ENCODE data around the gene RABEP2.
A peak's percentile ranks its signal among the peaks of the same experiment; 100 is the strongest.
"Not testable (repeated sequence)": the region's sequence is repeated elsewhere in the genome, so short reads cannot be mapped to it uniquely, and the experiment has no call there.

The RABEP2 gene

DNA sequence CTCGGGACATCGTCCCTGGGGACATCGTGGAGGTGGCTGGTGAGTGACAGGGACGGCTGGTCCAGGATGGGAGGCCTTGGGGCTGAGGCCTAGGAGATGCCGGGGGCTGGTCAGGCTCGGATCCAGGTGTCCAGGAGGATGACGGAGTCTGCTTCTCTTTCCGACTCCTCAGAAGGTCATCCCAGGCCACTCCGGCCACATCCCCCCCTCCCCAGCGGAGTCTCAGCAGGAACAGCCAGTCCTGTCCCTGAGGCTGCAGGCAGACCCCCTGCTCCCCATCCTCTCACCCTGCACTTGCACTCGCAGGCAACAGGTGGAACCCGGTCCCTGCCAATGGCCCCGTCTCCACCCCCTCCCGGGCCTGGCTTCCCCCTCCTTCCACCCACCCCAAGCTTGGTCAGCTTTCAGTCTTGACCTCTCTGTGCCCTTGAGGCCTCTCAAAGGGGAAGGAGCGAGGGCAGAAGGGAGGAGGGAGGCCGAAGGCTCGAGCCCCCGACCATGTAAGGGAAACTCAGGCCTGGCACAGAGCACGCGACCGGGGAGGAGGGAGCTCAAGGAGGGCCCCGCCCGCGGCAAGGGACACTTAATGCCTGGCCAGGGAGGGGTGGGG lies 42.4 kb downstream of the RABEP2 start:
- Histone ChIP-seq H3K4me3 (ENCODE audit: low read depth, low read length) (no peak overlapping the region), H3K36me3 (ENCODE audit: control insufficient read depth, insufficient read depth, low read length) (no peaks in the 10 kb centered on the region), H3K4me1 (ENCODE audit: control insufficient read depth, insufficient read depth, low read length) (peaks cover 11% of the 10 kb centered on the region), H3K9me3 (ENCODE audit: control insufficient read depth, insufficient read depth, low read length) (no peaks in the 10 kb centered on the region), H3K27me3 (ENCODE audit: control insufficient read depth, insufficient read depth, low read length) (peaks cover 8% of the 10 kb centered on the region), H3K9ac (ENCODE audit: low read depth, low read length) (peak overlapping the region; percentile 37)

DNA sequence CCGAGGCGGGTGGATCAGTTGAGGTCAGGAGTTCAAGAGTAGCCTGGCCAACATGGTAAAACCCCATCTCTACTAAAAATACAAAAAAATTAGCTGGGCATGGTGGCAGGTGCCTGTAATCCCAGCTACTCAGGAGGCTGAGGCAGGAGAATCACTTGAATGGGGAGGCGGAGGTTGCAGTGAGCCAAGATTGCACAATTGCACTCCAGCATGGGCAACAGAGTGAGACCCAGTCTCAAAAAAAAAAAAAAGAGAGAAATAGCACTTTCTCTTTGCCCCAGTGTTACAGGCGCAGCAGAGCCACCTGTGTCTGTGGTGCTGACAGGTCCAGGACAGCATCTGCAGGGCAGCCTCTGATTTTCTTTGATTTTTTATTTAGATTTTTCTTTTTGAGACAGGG lies 43.5 kb downstream of the RABEP2 start:
- H3K4me3 ChIP-seq (ENCODE audit: low read depth, low read length); H3K9ac ChIP-seq (ENCODE audit: low read depth, low read length); H3K36me3 ChIP-seq (ENCODE audit: control insufficient read depth, insufficient read depth, low read length); H3K27me3 ChIP-seq (ENCODE audit: control insufficient read depth, insufficient read depth, low read length); H3K9me3 ChIP-seq (ENCODE audit: control insufficient read depth, insufficient read depth, low read length): not testable (repeated sequence)
- peaks cover 13% of the 10 kb centered on the region for H3K4me1 ChIP-seq (ENCODE audit: control insufficient read depth, insufficient read depth, low read length)

DNA sequence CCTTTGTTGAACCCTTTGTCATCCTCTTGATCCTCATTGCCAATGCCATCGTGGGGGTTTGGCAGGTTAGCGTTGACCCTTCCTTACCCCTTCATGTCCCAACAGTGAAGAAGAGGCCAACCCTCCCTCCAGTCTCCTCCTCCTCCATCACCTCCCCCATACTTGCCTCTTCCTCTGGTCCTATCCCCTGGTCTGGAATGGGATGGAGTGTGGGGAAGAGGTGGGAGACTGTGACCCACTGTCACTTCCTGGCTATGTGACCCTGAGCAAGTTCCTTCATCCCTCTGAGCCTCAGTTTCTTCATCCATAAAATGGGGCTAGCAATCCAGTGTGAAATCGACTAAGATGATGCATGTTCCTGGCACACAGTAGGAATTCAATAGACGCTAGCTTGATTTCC lies 44.1 kb downstream of the RABEP2 start:
- peak overlapping the region; percentile 64 for H3K4me3 ChIP-seq (ENCODE audit: low read depth, low read length)
- H3K9ac ChIP-seq (ENCODE audit: low read depth, low read length) = no peak overlapping the region
- H3K9me3 ChIP-seq (ENCODE audit: control insufficient read depth, insufficient read depth, low read length) = no peaks in the 10 kb centered on the region
- no peaks in the 10 kb centered on the region for H3K36me3 ChIP-seq (ENCODE audit: control insufficient read depth, insufficient read depth, low read length)
- H3K4me1 ChIP-seq (ENCODE audit: control insufficient read depth, insufficient read depth, low read length) = peaks cover 14% of the 10 kb centered on the region
- peaks cover 8% of the 10 kb centered on the region for H3K27me3 ChIP-seq (ENCODE audit: control insufficient read depth, insufficient read depth, low read length)

DNA sequence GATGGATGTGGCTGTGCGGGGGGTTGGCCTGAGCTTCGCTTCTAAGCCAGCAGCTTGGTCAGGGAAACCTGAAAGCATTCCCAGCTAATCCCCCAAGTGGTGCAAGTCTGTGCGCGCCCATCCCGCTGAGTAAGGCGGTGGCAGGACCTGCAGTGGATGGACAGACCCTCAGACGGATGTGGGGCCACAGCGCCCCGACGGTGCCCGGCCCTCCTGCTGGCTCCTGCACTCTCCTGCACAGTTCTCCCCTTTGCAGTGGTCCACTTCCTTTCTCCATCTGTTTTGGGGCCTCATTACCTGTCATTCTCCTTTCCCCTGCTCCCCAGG lies 44.5 kb downstream of the RABEP2 start:
- no peak overlapping the region for H3K9ac ChIP-seq (ENCODE audit: low read depth, low read length)
- peak overlapping the region; percentile 64 for H3K4me3 ChIP-seq (ENCODE audit: low read depth, low read length)
- H3K27me3 ChIP-seq (ENCODE audit: control insufficient read depth, insufficient read depth, low read length) = peaks cover 8% of the 10 kb centered on the region
- H3K36me3 ChIP-seq (ENCODE audit: control insufficient read depth, insufficient read depth, low read length) = no peaks in the 10 kb centered on the region
- H3K9me3 ChIP-seq (ENCODE audit: control insufficient read depth, insufficient read depth, low read length) = no peaks in the 10 kb centered on the region
- peaks cover 14% of the 10 kb centered on the region for H3K4me1 ChIP-seq (ENCODE audit: control insufficient read depth, insufficient read depth, low read length)

DNA sequence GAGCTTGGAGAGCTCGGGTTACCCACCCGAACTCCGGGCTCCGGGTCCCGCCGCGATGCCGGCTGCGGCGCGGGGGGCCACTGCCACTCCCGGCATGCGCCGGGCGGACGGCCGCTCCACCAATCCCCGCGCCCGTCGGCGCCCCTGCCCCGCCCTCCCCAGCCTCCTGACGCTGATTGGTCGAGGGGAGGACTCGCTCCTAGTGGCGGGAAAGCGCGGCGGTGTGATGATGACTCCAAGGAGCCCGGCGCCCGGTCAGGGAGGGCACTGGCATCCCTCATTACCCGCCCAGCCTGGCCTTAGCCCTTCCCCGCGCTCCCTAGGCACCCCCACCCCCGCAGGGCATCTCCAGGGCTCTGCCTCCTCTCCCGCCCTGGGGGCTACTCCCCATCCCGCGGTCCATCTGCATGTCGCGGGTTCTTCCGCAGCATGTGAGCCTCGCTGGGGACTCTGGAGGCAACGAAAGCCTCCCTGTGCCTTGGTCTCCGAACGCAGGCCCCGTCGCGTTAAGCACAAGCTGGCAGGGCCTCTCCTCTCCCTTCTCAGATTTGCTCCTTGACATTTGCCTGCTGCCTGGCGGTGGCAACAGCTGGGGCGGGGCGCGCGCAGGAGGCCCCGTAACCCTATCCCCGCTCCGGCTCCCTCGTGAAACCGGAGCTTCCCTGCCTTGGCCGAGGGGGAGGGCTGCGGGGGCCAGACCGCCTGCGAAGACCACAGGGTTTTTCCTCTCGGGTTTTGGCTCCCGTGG lies 45.0 kb downstream of the RABEP2 start:
- peak overlapping the region; percentile 77 for H3K9ac ChIP-seq (ENCODE audit: low read depth, low read length)
- no peaks in the 10 kb centered on the region for H3K9me3 ChIP-seq (ENCODE audit: control insufficient read depth, insufficient read depth, low read length)
- peaks cover 8% of the 10 kb centered on the region for H3K27me3 ChIP-seq (ENCODE audit: control insufficient read depth, insufficient read depth, low read length)
- H3K4me3 ChIP-seq (ENCODE audit: low read depth, low read length) = peak overlapping the region; percentile 80
- no peaks in the 10 kb centered on the region for H3K36me3 ChIP-seq (ENCODE audit: control insufficient read depth, insufficient read depth, low read length)
- H3K4me1 ChIP-seq (ENCODE audit: control insufficient read depth, insufficient read depth, low read length) = peaks cover 14% of the 10 kb centered on the region

DNA sequence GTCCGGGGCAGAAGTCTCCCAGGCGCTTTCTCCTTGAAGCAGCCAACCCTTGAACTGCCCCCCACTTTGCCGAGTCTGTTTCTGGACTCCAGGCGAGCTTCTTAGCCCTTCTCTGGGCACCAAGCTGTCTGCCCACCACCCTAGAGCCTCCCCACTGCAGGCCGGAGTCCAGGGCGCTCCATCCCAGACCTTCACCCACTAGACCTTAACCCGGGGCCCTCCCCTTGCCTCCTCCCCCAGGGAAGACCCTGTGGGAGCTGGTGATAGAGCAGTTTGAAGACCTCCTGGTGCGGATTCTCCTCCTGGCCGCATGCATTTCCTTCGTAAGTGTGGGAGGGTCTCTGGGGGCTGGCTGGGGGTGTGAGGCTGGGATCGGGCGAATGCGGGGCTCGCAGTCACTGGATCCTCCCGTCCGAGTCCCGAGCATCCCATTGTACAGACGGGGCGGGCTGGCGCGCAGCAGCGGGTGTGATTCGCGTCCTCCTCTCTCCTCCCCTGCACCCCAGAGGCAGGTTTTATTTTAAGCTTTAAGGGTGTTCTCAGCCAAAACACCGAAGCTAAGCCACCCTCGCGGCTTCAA lies 45.7 kb downstream of the RABEP2 start:
- peak overlapping the region; percentile 77 for H3K9ac ChIP-seq (ENCODE audit: low read depth, low read length)
- H3K9me3 ChIP-seq (ENCODE audit: control insufficient read depth, insufficient read depth, low read length) = no peaks in the 10 kb centered on the region
- H3K4me1 ChIP-seq (ENCODE audit: control insufficient read depth, insufficient read depth, low read length) = peaks cover 14% of the 10 kb centered on the region
- peaks cover 3% of the 10 kb centered on the region for H3K36me3 ChIP-seq (ENCODE audit: control insufficient read depth, insufficient read depth, low read length)
- H3K27me3 ChIP-seq (ENCODE audit: control insufficient read depth, insufficient read depth, low read length) = peaks cover 8% of the 10 kb centered on the region
- peak overlapping the region; percentile 80 for H3K4me3 ChIP-seq (ENCODE audit: low read depth, low read length)

DNA sequence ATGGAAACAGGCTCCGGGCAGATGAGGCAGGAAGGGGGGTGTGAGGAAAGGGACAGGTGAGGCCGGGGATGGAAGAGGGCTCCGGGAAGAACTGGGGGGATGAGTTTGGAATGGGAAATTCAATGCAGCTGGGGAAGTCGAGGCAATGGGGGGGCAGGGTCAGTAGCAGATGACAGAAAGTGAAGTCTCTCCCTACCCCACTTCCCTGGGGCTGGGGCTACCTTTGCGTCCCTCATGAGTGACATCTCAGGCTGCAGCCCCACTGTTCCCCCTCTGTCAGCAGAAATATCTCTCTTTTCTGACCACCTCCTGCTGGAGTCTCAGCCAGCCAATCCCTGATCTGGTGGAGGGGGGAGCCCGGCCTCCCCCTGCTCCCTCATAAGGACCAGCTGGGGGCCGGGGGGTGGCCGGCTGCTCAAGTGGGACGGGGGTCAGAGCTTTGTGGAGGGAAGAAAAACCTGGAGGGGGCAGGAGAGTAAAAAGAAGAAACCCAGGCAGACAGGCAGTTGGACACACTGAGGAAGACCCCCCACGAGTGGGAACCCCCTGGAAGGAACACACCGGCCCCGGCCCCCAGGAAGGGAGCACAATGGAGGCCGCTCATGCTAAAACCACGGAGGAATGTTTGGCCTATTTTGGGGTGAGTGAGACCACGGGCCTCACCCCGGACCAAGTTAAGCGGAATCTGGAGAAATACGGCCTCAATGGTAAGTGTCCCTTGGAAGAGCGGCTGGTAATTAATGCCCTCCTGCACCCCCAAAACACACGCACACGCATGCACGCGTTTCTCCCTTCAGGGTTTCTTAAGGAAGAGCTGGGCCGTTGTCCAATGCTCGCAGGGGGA lies 46.7 kb downstream of the RABEP2 start, which contains the start of gene ATP2A1:
Gene ATP2A1, plus strand, starts transcription at position 406 of the 844 bp plus-strand sequence. Its CDS starts 184 bp downstream, at position 590.
- Histone ChIP-seq H3K36me3 (ENCODE audit: control insufficient read depth, insufficient read depth, low read length) (peaks cover 11% of the 10 kb centered on the region), H3K27me3 (ENCODE audit: control insufficient read depth, insufficient read depth, low read length) (peaks cover 8% of the 10 kb centered on the region), H3K4me3 (ENCODE audit: low read depth, low read length) (peak within 1 kb of the TSS; percentile 80), H3K4me1 (ENCODE audit: control insufficient read depth, insufficient read depth, low read length) (peaks cover 13% of the 10 kb centered on the region), H3K9ac (ENCODE audit: low read depth, low read length) (peak within 1 kb of the TSS; percentile 77), H3K9me3 (ENCODE audit: control insufficient read depth, insufficient read depth, low read length) (no peaks in the 10 kb centered on the region)

DNA sequence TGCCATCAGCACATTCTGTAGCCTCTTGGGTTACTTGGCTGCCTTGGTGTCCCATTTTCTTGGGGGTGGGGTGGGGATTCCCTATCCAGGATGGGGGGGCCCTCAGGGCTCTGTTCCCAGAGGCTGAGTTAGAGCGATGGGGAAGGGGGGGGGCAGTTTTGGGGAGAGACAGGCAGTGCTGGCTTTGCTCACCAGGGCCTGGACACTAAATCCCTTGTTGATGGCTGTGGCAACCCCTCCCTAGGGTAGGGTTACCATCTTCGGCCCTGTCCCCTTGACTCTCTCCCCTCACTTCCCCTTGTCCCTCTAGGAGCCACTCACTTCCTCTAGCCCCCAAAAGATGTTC lies 47.4 kb downstream of the RABEP2 start:
- Histone ChIP-seq H3K9me3 (ENCODE audit: control insufficient read depth, insufficient read depth, low read length) (no peaks in the 10 kb centered on the region), H3K4me3 (ENCODE audit: low read depth, low read length) (no peak overlapping the region), H3K4me1 (ENCODE audit: control insufficient read depth, insufficient read depth, low read length) (peaks cover 10% of the 10 kb centered on the region), H3K9ac (ENCODE audit: low read depth, low read length) (no peak overlapping the region), H3K36me3 (ENCODE audit: control insufficient read depth, insufficient read depth, low read length) (peaks cover 17% of the 10 kb centered on the region), H3K27me3 (ENCODE audit: control insufficient read depth, insufficient read depth, low read length) (peaks cover 8% of the 10 kb centered on the region)

DNA sequence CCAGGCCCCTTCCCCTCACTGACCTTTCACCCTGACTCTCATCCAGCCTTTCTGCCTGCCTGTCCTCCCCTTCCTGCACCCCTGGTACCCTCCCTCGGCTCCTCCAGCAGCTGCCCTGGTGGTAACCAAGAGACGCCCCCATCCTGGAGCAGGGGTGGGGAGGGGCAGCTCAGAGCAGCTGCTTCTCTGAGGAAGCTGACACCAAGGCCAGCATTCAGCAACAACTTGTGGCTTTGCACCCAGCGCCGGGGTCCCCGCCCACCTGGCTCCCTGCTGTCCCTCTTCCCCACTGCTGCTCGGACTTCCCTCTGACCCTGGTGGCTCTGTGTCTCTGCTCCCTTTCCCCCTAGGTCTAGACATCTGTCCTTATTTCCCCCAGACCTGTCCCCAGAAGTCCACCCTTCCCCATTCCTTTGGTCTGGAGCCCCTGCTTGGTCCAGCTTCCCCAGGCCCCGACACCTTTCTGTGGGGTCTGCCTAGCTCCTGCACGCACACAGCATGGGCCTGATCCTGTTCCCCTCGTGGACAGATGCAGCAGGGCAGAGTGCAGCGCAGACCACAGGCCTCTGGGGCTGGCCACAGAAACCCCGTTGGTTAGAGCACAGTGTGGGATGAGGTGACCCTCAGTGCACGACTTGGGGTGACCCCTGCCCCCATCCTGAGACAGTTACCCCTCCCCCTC lies 47.9 kb downstream of the RABEP2 start:
- Histone ChIP-seq H3K9ac (ENCODE audit: low read depth, low read length) (peak overlapping the region; percentile 54), H3K36me3 (ENCODE audit: control insufficient read depth, insufficient read depth, low read length) (peaks cover 21% of the 10 kb centered on the region), H3K9me3 (ENCODE audit: control insufficient read depth, insufficient read depth, low read length) (no peaks in the 10 kb centered on the region), H3K27me3 (ENCODE audit: control insufficient read depth, insufficient read depth, low read length) (peaks cover 8% of the 10 kb centered on the region), H3K4me1 (ENCODE audit: control insufficient read depth, insufficient read depth, low read length) (peaks cover 8% of the 10 kb centered on the region), H3K4me3 (ENCODE audit: low read depth, low read length) (no peak overlapping the region)

DNA sequence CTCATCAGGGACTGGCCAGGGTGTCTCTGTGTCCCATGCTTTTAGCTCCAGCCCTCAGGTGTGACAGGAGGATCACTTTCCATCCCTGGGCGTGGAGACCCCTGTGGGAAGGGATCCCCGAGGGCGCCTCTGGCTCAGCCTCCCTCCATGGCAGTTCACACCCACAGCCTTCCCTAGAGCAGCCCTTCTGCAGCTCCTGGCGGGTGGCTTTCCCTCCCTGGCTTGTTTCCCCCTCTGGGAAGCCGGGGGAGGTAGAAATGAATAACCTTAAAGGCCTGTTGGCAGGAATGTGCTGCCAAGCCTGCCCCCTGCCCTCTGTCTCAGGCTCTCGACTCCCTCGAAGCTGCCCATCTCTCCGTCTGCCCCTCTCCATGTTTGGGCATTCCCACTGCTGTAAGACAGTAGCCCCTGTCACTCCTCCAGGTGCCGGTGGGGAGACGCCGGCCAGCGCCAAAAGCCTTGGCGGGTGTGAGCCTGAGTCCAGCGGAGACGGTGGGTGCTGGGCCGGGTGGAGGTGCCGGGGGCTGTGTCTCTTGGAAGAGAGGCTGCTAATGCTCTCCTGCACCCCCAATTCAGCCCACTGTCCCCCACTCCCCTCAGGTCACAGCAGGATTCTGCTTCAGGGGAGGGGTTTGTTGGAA lies 48.9 kb downstream of the RABEP2 start:
- H3K4me1 ChIP-seq (ENCODE audit: control insufficient read depth, insufficient read depth, low read length) = peaks cover 8% of the 10 kb centered on the region
- peaks cover 24% of the 10 kb centered on the region for H3K36me3 ChIP-seq (ENCODE audit: control insufficient read depth, insufficient read depth, low read length)
- peak overlapping the region; percentile 24 for H3K9ac ChIP-seq (ENCODE audit: low read depth, low read length)
- no peak overlapping the region for H3K4me3 ChIP-seq (ENCODE audit: low read depth, low read length)
- no peaks in the 10 kb centered on the region for H3K9me3 ChIP-seq (ENCODE audit: control insufficient read depth, insufficient read depth, low read length)
- H3K27me3 ChIP-seq (ENCODE audit: control insufficient read depth, insufficient read depth, low read length) = peaks cover 6% of the 10 kb centered on the region
